Upper lobe of left lung (tissue), 6 donors: ENCODE data around the gene NGB. TPM values are rescaled to one million over a fixed set of nuclear protein-coding genes. Genes with fewer than 3 reads are reported as not detected.

Experiments
- ATAC-seq, 2 donors: fragments of 200-7000 bp; cut with Tn5 transposase; one replicate each; pipeline ENCODE4 v1.9.1; 2022; ENCODE audit warnings: mild to moderate bottlenecking in 2 of 2, moderate library complexity in 2 of 2; ENCODE audit not compliant: low FRiP score in 2 of 2
- DNase-seq, 2 donors: peaks; one replicate each; pipeline ENCODE4 v3.0.0-alpha.2; 2019 to 2020
- H3K27ac ChIP-seq, 4 donors: fragments of 200-600 bp; sonication (generic); one replicate each; pipeline ENCODE4 v1.5.1; 2016 to 2019
- H3K27me3 ChIP-seq, 4 donors: fragments of 200-600 bp; sonication (generic); one replicate each; pipeline ENCODE4 v1.5.1; 2017 to 2019
- H3K36me3 ChIP-seq, 4 donors: fragments of 200-600 bp; sonication (generic); one replicate each; pipeline ENCODE4 v1.5.1; 2016 to 2019
- H3K4me1 ChIP-seq, 4 donors: fragments of 200-600 bp; sonication (generic); one replicate each; pipeline ENCODE4 v1.5.1; 2018 to 2019
- H3K4me3 ChIP-seq, 4 donors: fragments of 200-600 bp; sonication (generic); one replicate each; pipeline ENCODE4 v1.5.1; 2017 to 2019; ENCODE audit warnings: mild to moderate bottlenecking in 2 of 4, moderate library complexity in 1 of 4
- H3K9me3 ChIP-seq, 4 donors: fragments of 200-600 bp; sonication (generic); one replicate each; pipeline ENCODE4 v1.5.1; 2018 to 2019
- EP300 ChIP-seq, 4 donors: sonication (generic); formaldehyde crosslinking; IDR thresholded peaks; one replicate each; pipeline ENCODE4 v1.5.1; 2017; ENCODE audit warnings: antibody characterized with exemption in 4 of 4, control low read depth in 2 of 4
- POLR2A ChIP-seq, 4 donors: fragments of 450-650 bp; IDR thresholded peaks; one replicate each; pipeline ENCODE4 v1.5.1; 2016 to 2017; ENCODE audit warnings: antibody characterized with exemption in 4 of 4, mild to moderate bottlenecking in 2 of 4
- POLR2AphosphoS5 ChIP-seq, 2 donors: sonication (generic); formaldehyde crosslinking; IDR thresholded peaks; one replicate each; pipeline ENCODE4 v1.5.1; 2017; ENCODE audit warnings: antibody characterized with exemption in 2 of 2
- WGBS, 2 donors: methylation state at CpG; one replicate each; pipeline ENCODE4 v1.1.5; 2017 to 2018; 5-methylcytosine and 5-hydroxymethylcytosine counted together
- total RNA-seq, 6 donors: library from RNA; depleted of rRNA in 4 of 6; stranded (reverse); fragments of >200 nt in 4 of 6; gene quantifications; one replicate each; pipeline versions ENCODE4 v1.1.0 to v1.2.1, GENCODE V29; 2016 to 2021
- TF ChIP-seq, protein P1 (sequence below), 6 experiments: fragments of 450-650 bp in 4 of 6; fragments of 200-600 bp in 2 of 6; sonication (generic) in 2 of 6; IDR thresholded peaks; one replicate each; pipeline ENCODE4 v1.5.1; 2016 to 2019; ENCODE audit warnings: antibody characterized with exemption in 6 of 6
- donor health status: DM: no; HTN: no; CAD: no; lungs with moderate emphysema.
- donor health status: DM: no; HTN: yes; CAD: no; lungs with severe emphysema.

NGB gene
- total RNA-seq, 6 donors from 2014 or later: 0.30 TPM; not detected in 5

DNA sequence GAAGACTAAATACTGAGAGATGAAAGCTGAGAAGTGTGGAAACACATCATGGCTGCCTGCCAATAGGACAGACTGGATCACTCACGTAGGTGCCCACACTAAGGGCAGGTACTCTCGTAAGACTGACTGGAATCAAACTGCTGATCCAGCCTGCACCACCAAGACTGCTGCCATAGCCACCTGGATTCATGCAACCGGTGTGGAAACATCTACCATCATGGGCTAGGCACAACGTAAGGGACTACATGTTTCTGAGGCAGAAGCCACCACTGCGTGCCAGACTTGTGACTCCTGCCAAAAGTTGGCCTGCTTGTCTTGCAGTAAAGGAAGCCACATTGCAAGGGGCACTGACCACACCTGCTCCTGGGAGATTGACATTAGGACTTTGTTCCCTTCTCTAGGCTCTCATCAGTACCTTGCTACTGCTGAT is 45.9 kb upstream of the NGB start:
- Histone ChIP-seq H3K4me3 (no peak overlapping the region), H3K27me3 (no peaks in the 10 kb centered on the region), H3K4me1 (peaks cover 7 to 23% (median 20%) of the 10 kb centered on the region in 4 donors), H3K36me3 (no peaks in the 10 kb centered on the region), H3K27ac (no peak overlapping the region), H3K9me3 (no peaks in the 10 kb centered on the region)
- TF ChIP-seq POLR2A (IDR thresholded peaks at IDR 0.05): no peak
- no peak for TF ChIP-seq POLR2AphosphoS5 (IDR thresholded peaks at IDR 0.05)
- TF ChIP-seq EP300 (IDR thresholded peaks at IDR 0.05): no peak
- TF ChIP-seq, protein P1, sequence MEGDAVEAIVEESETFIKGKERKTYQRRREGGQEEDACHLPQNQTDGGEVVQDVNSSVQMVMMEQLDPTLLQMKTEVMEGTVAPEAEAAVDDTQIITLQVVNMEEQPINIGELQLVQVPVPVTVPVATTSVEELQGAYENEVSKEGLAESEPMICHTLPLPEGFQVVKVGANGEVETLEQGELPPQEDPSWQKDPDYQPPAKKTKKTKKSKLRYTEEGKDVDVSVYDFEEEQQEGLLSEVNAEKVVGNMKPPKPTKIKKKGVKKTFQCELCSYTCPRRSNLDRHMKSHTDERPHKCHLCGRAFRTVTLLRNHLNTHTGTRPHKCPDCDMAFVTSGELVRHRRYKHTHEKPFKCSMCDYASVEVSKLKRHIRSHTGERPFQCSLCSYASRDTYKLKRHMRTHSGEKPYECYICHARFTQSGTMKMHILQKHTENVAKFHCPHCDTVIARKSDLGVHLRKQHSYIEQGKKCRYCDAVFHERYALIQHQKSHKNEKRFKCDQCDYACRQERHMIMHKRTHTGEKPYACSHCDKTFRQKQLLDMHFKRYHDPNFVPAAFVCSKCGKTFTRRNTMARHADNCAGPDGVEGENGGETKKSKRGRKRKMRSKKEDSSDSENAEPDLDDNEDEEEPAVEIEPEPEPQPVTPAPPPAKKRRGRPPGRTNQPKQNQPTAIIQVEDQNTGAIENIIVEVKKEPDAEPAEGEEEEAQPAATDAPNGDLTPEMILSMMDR (IDR thresholded peaks at IDR 0.05): no peak
- ATAC-seq: no peak
- WGBS, 2 donors: 72 to 78% methylated on average over 5 of the region's 5 CpGs
- no peak for DNase-seq

DNA sequence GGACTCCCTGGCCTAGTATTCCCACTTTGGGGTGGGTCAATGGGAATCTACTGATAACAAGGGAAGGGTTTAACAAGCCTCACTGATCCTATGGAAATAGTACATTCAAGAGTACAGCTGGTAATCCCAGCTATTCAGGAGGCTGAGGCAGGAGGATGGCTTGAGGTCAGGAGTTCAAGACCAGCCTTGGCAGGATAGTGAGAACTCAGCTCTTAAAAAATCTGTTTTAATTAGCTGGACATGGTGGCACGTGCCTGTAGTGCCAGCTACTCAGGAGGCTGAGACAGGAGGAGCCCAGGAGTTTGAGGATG is 45.1 kb upstream of the NGB start:
- no peaks in the 10 kb centered on the region for H3K36me3 ChIP-seq
- 31 to 69% methylated on average over 1 of the region's 1 CpG for WGBS, 2 donors
- H3K4me3 ChIP-seq: no peak overlapping the region
- H3K27ac ChIP-seq: no peak overlapping the region
- TF ChIP-seq, protein P1 (IDR thresholded peaks at IDR 0.05): no peak
- TF ChIP-seq EP300 (IDR thresholded peaks at IDR 0.05) (no peak), POLR2AphosphoS5 (IDR thresholded peaks at IDR 0.05) (no peak), POLR2A (IDR thresholded peaks at IDR 0.05) (no peak)
- peaks cover 7 to 23% (median 19%) of the 10 kb centered on the region in 4 donors for H3K4me1 ChIP-seq
- ATAC-seq (no peak), DNase-seq (no peak)
- H3K9me3 ChIP-seq: no peaks in the 10 kb centered on the region
- no peaks in the 10 kb centered on the region for H3K27me3 ChIP-seq

DNA sequence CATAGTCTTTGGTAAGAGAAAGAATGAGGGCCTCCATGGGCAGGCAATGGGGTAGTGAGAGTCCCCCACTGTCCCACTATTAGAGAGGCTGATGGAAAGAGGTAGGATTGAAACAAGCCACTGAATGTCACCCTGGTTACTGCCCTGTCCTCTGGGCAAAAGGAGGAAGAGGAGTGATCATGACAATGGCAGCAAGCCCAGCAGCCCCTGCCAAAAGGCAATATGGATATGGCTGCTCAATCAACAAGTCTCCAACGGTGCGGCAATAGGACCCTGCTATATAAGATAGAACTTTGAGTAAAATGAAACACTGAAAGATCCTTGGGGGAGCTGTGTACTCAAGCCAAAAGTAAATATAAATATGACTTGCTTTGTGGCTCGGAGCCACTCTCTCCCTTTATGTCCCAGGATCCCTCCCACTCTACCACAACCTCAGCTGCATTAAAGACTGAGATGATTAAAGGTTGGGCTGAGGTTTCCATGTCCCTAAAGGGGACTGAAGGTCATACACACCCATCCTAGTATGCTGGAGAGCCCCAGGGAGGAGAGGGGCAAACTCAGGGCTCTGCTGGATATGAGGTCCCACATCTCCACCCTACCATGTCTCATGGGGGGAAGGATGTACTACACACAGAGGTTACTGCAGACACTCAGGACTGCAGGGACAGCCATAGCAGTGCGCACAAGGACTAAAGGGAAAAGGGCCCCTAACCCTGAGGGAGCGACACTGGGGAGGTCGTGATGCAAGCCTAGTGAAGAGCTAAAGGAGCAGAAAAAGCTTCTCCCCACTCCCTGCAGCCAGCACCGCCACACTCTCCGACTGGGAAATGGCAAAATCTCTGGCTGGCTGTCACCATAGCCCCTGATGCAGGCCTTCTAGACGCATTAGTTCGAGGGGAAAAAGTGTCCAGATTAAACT is 43.8 kb upstream of the NGB start:
- H3K36me3 ChIP-seq: no peaks in the 10 kb centered on the region
- no peaks in the 10 kb centered on the region for H3K27me3 ChIP-seq
- WGBS, 2 donors: 81 to 86% methylated on average over 9 to 10 of the region's 10 CpGs
- H3K9me3 ChIP-seq: no peaks in the 10 kb centered on the region
- ATAC-seq (no peak), DNase-seq (no peak)
- H3K4me1 ChIP-seq: peaks cover 5 to 20% (median 16%) of the 10 kb centered on the region in 4 donors
- H3K27ac ChIP-seq: no peak overlapping the region
- no peak for TF ChIP-seq EP300 (IDR thresholded peaks at IDR 0.05)
- TF ChIP-seq, protein P1 (IDR thresholded peaks at IDR 0.05): no peak
- no peak for TF ChIP-seq POLR2AphosphoS5 (IDR thresholded peaks at IDR 0.05)
- no peak for TF ChIP-seq POLR2A (IDR thresholded peaks at IDR 0.05)
- H3K4me3 ChIP-seq: no peak overlapping the region

DNA sequence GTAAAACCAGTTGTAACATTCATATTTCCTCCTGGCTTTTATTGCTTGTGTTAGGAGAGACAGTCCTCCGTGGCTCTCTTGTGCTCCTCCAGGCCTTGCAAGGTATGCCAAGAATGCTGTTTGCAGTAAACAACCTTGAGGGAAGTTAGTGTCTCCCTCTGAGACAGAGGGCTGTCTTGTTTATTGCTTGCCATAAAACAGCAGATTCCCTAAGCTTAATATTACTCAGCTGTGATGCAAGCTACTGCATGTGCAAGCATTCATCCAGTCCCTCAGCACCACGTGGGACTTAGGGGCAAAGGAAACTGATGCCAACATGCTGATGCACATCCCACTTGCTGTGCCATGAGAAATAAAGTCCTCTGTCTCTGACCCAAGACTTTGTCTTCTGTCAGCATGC is 43.0 kb upstream of the NGB start:
- TF ChIP-seq EP300 (IDR thresholded peaks at IDR 0.05) (no peak), POLR2A (IDR thresholded peaks at IDR 0.05) (no peak), POLR2AphosphoS5 (IDR thresholded peaks at IDR 0.05) (no peak)
- TF ChIP-seq, protein P1 (IDR thresholded peaks at IDR 0.05): no peak
- Histone ChIP-seq H3K9me3 (no peaks in the 10 kb centered on the region), H3K27ac (no peak overlapping the region), H3K4me1 (peaks cover 3 to 15% (median 11%) of the 10 kb centered on the region in 4 donors), H3K27me3 (no peaks in the 10 kb centered on the region), H3K36me3 (no peaks in the 10 kb centered on the region), H3K4me3 (no peak overlapping the region)
- DNase-seq (no peak), ATAC-seq (peak in 1 of 2 donors; percentile 46)
- WGBS, 2 donors: 22 to 36% methylated on average over 2 of the region's 2 CpGs
